Spleen (tissue), 11 donors: ENCODE results near the gene PDPR. TPM values are rescaled to one million over a fixed set of nuclear protein-coding genes. Genes with fewer than 3 reads are reported as not detected.
"Not testable (repeated sequence)": the region's sequence is repeated elsewhere in the genome, so short reads cannot be mapped to it uniquely, and the experiment has no call there.

ENCODE experiments used
- DNase-seq: peaks from one replicate; pipeline ENCODE4 v3.0.0-alpha.2; 2020
- H3K27ac ChIP-seq, 8 donors: fragments of 200-600 bp; sonication (generic) in 7 of 8; 1 replicate in 4 of 8; 2 replicates in 4 of 8; pipeline versions ENCODE4 v1.5.0 to v1.8.0; 2016 to 2021; ENCODE audit warnings: inconsistent platforms in 4 of 8, mild to moderate bottlenecking in 4 of 8, moderate library complexity in 1 of 8
- H3K27me3 ChIP-seq, 7 donors: fragments of 200-600 bp; sonication (generic) in 6 of 7; replicated peaks in 1 of 7; 1 replicate in 4 of 7; 2 replicates in 3 of 7; pipeline versions ENCODE4 v1.5.0 to v1.8.0; 2016 to 2021; ENCODE audit warnings: inconsistent platforms in 3 of 7, mild to moderate bottlenecking in 1 of 7
- H3K36me3 ChIP-seq, 6 donors: fragments of 200-600 bp; sonication (generic) in 5 of 6; 1 replicate in 4 of 6; 2 replicates in 2 of 6; pipeline versions ENCODE4 v1.5.0 to v1.8.0; 2016 to 2021; ENCODE audit warnings: inconsistent platforms in 2 of 6
- H3K4me1 ChIP-seq, 6 donors: fragments of 200-600 bp; sonication (generic) in 5 of 6; 1 replicate in 3 of 6; 2 replicates in 3 of 6; pipeline versions ENCODE4 v1.5.0 to v1.8.0; 2016 to 2021; ENCODE audit warnings: inconsistent platforms in 3 of 6
- H3K4me3 ChIP-seq, 8 donors: fragments of 200-600 bp; sonication (generic) in 7 of 8; 1 replicate in 4 of 8; 2 replicates in 4 of 8; pipeline versions ENCODE4 v1.5.0 to v1.8.0; 2016 to 2021; ENCODE audit warnings: inconsistent platforms in 4 of 8, mild to moderate bottlenecking in 4 of 8, moderate library complexity in 2 of 8
- H3K9me3 ChIP-seq, 8 donors: fragments of 200-600 bp; sonication (generic) in 7 of 8; 1 replicate in 4 of 8; 2 replicates in 4 of 8; pipeline versions ENCODE4 v1.5.0 to v1.8.0; 2016 to 2021; ENCODE audit warnings: inconsistent platforms in 4 of 8
- CTCF ChIP-seq, 11 experiments: fragments of 200-600 bp in 7 of 11; fragments of 450-650 bp in 4 of 11; sonication (generic) in 4 of 11; IDR thresholded peaks in 8 of 11; conservative IDR thresholded peaks in 3 of 11; 1 replicate in 7 of 11; 2 replicates in 4 of 11; pipeline versions ENCODE4 v1.4.0 to v1.8.0; 2016 to 2021; ENCODE audit warnings: antibody characterized with exemption in 11 of 11, inconsistent platforms in 4 of 11, mild to moderate bottlenecking in 1 of 11
- POLR2A ChIP-seq, 3 donors: fragments of 450-650 bp; IDR thresholded peaks; one replicate each; pipeline ENCODE4 v1.5.1; 2017; ENCODE audit warnings: antibody characterized with exemption in 3 of 3, mild to moderate bottlenecking in 1 of 3
- POLR2AphosphoS5 ChIP-seq, 3 donors: sonication (generic); formaldehyde crosslinking; IDR thresholded peaks; one replicate each; pipeline ENCODE4 v1.5.1; 2017; ENCODE audit warnings: antibody characterized with exemption in 3 of 3
- WGBS, 5 donors: extraction: QIAGEN DNeasy Blood & Tissue Kit in 3 of 5; methylation state at CpG; one replicate each; pipeline versions ENCODE4 v1.1.5 to v1.1.7; 2013 to 2018; 5-methylcytosine and 5-hydroxymethylcytosine counted together
- intact Hi-C: fragments of 100-400 bp; cut with DNase I; formaldehyde crosslinking; loops from one replicate; pipeline ENCODE4 v1.15.0; 2023; ENCODE audit warnings: low total_unique reads
- polyA plus RNA-seq, 3 donors: library from polyadenylated mRNA; stranded (reverse); fragments of 200-250 nt; gene quantifications; one replicate each; pipeline ENCODE4 v1.2.1, GENCODE V29; 2013
- total RNA-seq, 7 donors: library from RNA; depleted of rRNA in 3 of 7; stranded (reverse); fragments of >200 nt in 3 of 7; fragmentation: NEBNext Ultra II Directional in 4 of 7; extraction: Animal tissue kit (Norgen Biotek cat#: 25700) in 4 of 7; gene quantifications; one replicate each; pipeline versions ENCODE4 v1.1.0 to v1.2.1, GENCODE V29; 2016 to 2021
- donor health status: healthy with polysubstance abuse.
- donor health status: DM: no; HTN: no; CAD: no; lungs with moderate emphysema.
- donor health status: DM: no; HTN: no; CAD: no.
- donor health status: Bipolar disorder and iron deficiency.
- donor health status: healthy.
- donor health status: DM: no; HTN: no; CAD: no.
- donor health status: DM: yes; HTN: yes; CAD: no.

The PDPR gene
- total and polyA plus RNA-seq, 10 donors: 4.6 to 48.4 (median 28.9) TPM

GRCh38 chr16:70136595-70136994, 22.5 kb downstream of the PDPR start:
- peaks cover 19 to 100% (median 96%) of the 10 kb centered on the region in 6 donors for H3K36me3 ChIP-seq
- 85 to 98% (median 92%) methylated on average over 2 of the region's 2 CpGs for WGBS, 5 donors
- H3K27ac ChIP-seq, intact Hi-C loops, H3K27me3 ChIP-seq, DNase-seq, H3K4me3 ChIP-seq, H3K4me1 ChIP-seq, H3K9me3 ChIP-seq: not testable (repeated sequence)

- H3K4me3 ChIP-seq, H3K27ac ChIP-seq, H3K4me1 ChIP-seq, DNase-seq, H3K9me3 ChIP-seq, H3K27me3 ChIP-seq, intact Hi-C loops: not testable (repeated sequence)
- WGBS, 5 donors: 93 to 99% (median 95%) methylated on average over 10 of the region's 10 CpGs
- H3K36me3 ChIP-seq: peaks cover 23 to 89% (median 79%) of the 10 kb centered on the region in 6 donors
Observed at GRCh38 chr16:70142739-70143138, 28.6 kb downstream of the PDPR start.

- DNase-seq: peak; percentile 42
- peaks cover 23 to 89% (median 78%) of the 10 kb centered on the region in 6 donors for H3K36me3 ChIP-seq
- H3K27ac ChIP-seq, H3K4me3 ChIP-seq, H3K9me3 ChIP-seq, H3K4me1 ChIP-seq, H3K27me3 ChIP-seq, intact Hi-C loops: not testable (repeated sequence)
- 81 to 92% (median 84%) methylated on average over 8 to 9 of the region's 9 CpGs for WGBS, 5 donors
Observed at GRCh38 chr16:70143231-70143895, 29.2 kb downstream of the PDPR start.

GRCh38 chr16:70147853-70148252, 33.7 kb downstream of the PDPR start:
- intact Hi-C loops, H3K27me3 ChIP-seq, H3K4me1 ChIP-seq, H3K27ac ChIP-seq, H3K9me3 ChIP-seq, H3K4me3 ChIP-seq: not testable (repeated sequence)
- WGBS, 5 donors: 83 to 88% (median 84%) methylated on average over 3 to 11 of the region's 11 CpGs
- H3K36me3 ChIP-seq: peaks cover 35 to 89% (median 77%) of the 10 kb centered on the region in 6 donors
- peak; percentile 34 for DNase-seq

- H3K4me1 ChIP-seq, H3K27ac ChIP-seq, H3K4me3 ChIP-seq, H3K9me3 ChIP-seq, intact Hi-C loops, H3K27me3 ChIP-seq: not testable (repeated sequence)
- peak; percentile 25 for DNase-seq
- 94 to 96% (median 95%) methylated on average over 6 of the region's 6 CpGs for WGBS, 5 donors
- H3K36me3 ChIP-seq: peaks cover 35 to 89% (median 77%) of the 10 kb centered on the region in 6 donors
Observed at GRCh38 chr16:70148453-70148852, 34.3 kb downstream of the PDPR start.

- H3K27me3 ChIP-seq, H3K9me3 ChIP-seq, intact Hi-C loops, H3K4me1 ChIP-seq, H3K4me3 ChIP-seq, DNase-seq, H3K27ac ChIP-seq: not testable (repeated sequence)
- WGBS, 5 donors: 95 to 97% (median 96%) methylated on average over 8 of the region's 8 CpGs
- H3K36me3 ChIP-seq: peaks cover 40 to 91% (median 80%) of the 10 kb centered on the region in 6 donors
Observed at GRCh38 chr16:70149296-70149695, 35.2 kb downstream of the PDPR start.

- no peak for TF ChIP-seq POLR2A (IDR thresholded peaks at IDR 0.05)
- TF ChIP-seq CTCF (IDR thresholded peaks at IDR 0.05 in 8 of 11, conservative IDR thresholded peaks at IDR 0.05 in 3 of 11): no peak
- TF ChIP-seq POLR2AphosphoS5 (IDR thresholded peaks at IDR 0.05): no peak
- 92 to 96% (median 94%) methylated on average over 2 of the region's 2 CpGs for WGBS, 5 donors
- no peak overlapping the region for H3K27ac ChIP-seq
- no peaks in the 10 kb centered on the region for H3K27me3 ChIP-seq
- peak; percentile 43 for DNase-seq
- H3K4me3 ChIP-seq: no peak overlapping the region
- intact Hi-C loops: no loop called here
- no peaks in the 10 kb centered on the region for H3K9me3 ChIP-seq
- peaks cover 36 to 94% (median 87%) of the 10 kb centered on the region in 6 donors for H3K36me3 ChIP-seq
- no peaks in the 10 kb centered on the region for H3K4me1 ChIP-seq
Observed at GRCh38 chr16:70151391-70151790, 37.3 kb downstream of the PDPR start.
